Mesenchymal stem cell (in vitro differentiated cells and primary cell): ENCODE results near the gene KCNJ15. TPM values are rescaled to one million over a fixed set of nuclear protein-coding genes. Genes with fewer than 3 reads are reported as not detected.

Experiments used
- DNase-seq: peaks from one replicate; pipeline ENCODE4 v3.0.0-alpha.2; 2013
- H2AFZ ChIP-seq: one replicate; pipeline ENCODE4 v1.6.1; 2013; ENCODE audit warnings: low read depth, mild to moderate bottlenecking, control low read depth, inconsistent platforms, low read length, moderate library complexity
- H2AK5ac ChIP-seq: 2 replicates; pipeline ENCODE4 v1.6.1; 2013; ENCODE audit warnings: low read length, moderate library complexity, mild to moderate bottlenecking, inconsistent platforms; ENCODE audit not compliant: severe bottlenecking
- H2BK120ac ChIP-seq: one replicate; pipeline ENCODE4 v1.6.1; 2013; ENCODE audit warnings: low read depth, mild to moderate bottlenecking, inconsistent platforms, low read length, moderate library complexity
- H2BK12ac ChIP-seq, 2 experiments: one replicate each; pipeline ENCODE4 v1.6.1; 2013; ENCODE audit warnings: inconsistent platforms in 2 of 2, low read length in 2 of 2, mild to moderate bottlenecking in 2 of 2, moderate library complexity in 2 of 2, control low read depth in 1 of 2
- H2BK15ac ChIP-seq: one replicate; pipeline ENCODE4 v1.6.1; 2013; ENCODE audit warnings: mild to moderate bottlenecking, low read depth, inconsistent platforms; ENCODE audit not compliant: poor library complexity, severe bottlenecking
- H2BK5ac ChIP-seq: 2 replicates; pipeline ENCODE4 v1.6.1; 2013; ENCODE audit warnings: low read depth, mild to moderate bottlenecking, low read length, control low read depth, inconsistent platforms; ENCODE audit not compliant: poor library complexity, severe bottlenecking
- H3K14ac ChIP-seq, 2 experiments: one replicate each; pipeline ENCODE4 v1.6.1; 2013; ENCODE audit warnings: inconsistent platforms in 2 of 2, low read length in 2 of 2, control low read depth in 1 of 2, mild to moderate bottlenecking in 1 of 2, moderate library complexity in 1 of 2
- H3K18ac ChIP-seq, 2 experiments: one replicate each; pipeline ENCODE4 v1.6.1; 2013; ENCODE audit warnings: inconsistent platforms in 2 of 2, low read length in 2 of 2, control low read depth in 1 of 2, low read depth in 1 of 2, mild to moderate bottlenecking in 1 of 2
- H3K23ac ChIP-seq, 2 experiments: one replicate each; pipeline ENCODE4 v1.6.1; 2013; ENCODE audit warnings: inconsistent platforms in 2 of 2, low read length in 2 of 2, mild to moderate bottlenecking in 2 of 2, moderate library complexity in 2 of 2, control low read depth in 1 of 2
- H3K27ac ChIP-seq: 2 replicates; pipeline ENCODE4 v1.5.1; 2013; ENCODE audit warnings: mild to moderate bottlenecking, moderate library complexity, low read length, control low read depth, inconsistent platforms; ENCODE audit not compliant: poor library complexity, severe bottlenecking
- H3K27me3 ChIP-seq, 2 experiments: 2 replicates each; pipeline versions ENCODE4 v1.6.1 to v1.7.0; 2013; ENCODE audit warnings: low read length in 2 of 2, mild to moderate bottlenecking in 2 of 2, moderate library complexity in 2 of 2, control low read depth in 1 of 2, inconsistent platforms in 1 of 2; ENCODE audit not compliant: control insufficient read depth in 1 of 2, insufficient read depth in 1 of 2
- H3K36me3 ChIP-seq, 2 experiments: 2 replicates each; pipeline versions ENCODE4 v1.6.1 to v1.7.0; 2013; ENCODE audit warnings: low read length in 2 of 2, control low read depth in 1 of 2, inconsistent platforms in 1 of 2, low read depth in 1 of 2, mild to moderate bottlenecking in 1 of 2; ENCODE audit not compliant: insufficient read depth in 2 of 2, control insufficient read depth in 1 of 2
- H3K4ac ChIP-seq, 2 experiments: one replicate each; pipeline ENCODE4 v1.6.1; 2013; ENCODE audit warnings: inconsistent platforms in 2 of 2, low read length in 2 of 2, mild to moderate bottlenecking in 2 of 2, moderate library complexity in 2 of 2, control low read depth in 1 of 2, low read depth in 1 of 2
- H3K4me1 ChIP-seq: 2 replicates; pipeline ENCODE4 v1.6.1; 2013; ENCODE audit warnings: low read depth, low read length, control low read depth; ENCODE audit not compliant: control insufficient read depth, insufficient read depth
- H3K4me2 ChIP-seq: 2 replicates; pipeline ENCODE4 v1.6.1; 2013; ENCODE audit warnings: low read length, mild to moderate bottlenecking, inconsistent platforms; ENCODE audit not compliant: poor library complexity, severe bottlenecking
- H3K4me3 ChIP-seq, 2 experiments: 2 replicates each; pipeline versions ENCODE4 v1.5.1 to v1.7.0; 2013; ENCODE audit warnings: low read length in 2 of 2, mild to moderate bottlenecking in 2 of 2, control low read depth in 1 of 2, low read depth in 1 of 2; ENCODE audit not compliant: insufficient read depth in 1 of 2
- H3K79me1 ChIP-seq: replicated peaks from 2 replicates; pipeline ENCODE4 v1.6.1; 2013; ENCODE audit warnings: mild to moderate bottlenecking, control low read depth, low read length, inconsistent platforms; ENCODE audit not compliant: poor library complexity, severe bottlenecking
- H3K9ac ChIP-seq: 2 replicates; pipeline ENCODE4 v1.7.0; 2013; ENCODE audit warnings: mild to moderate bottlenecking, low read length, moderate library complexity
- H3K9me3 ChIP-seq: 2 replicates; pipeline ENCODE4 v1.7.0; 2013; ENCODE audit warnings: mild to moderate bottlenecking, low read length; ENCODE audit not compliant: control insufficient read depth
- H4K8ac ChIP-seq: one replicate; pipeline ENCODE4 v1.6.1; 2013; ENCODE audit warnings: inconsistent platforms, mild to moderate bottlenecking, low read length, moderate library complexity
- H4K91ac ChIP-seq: one replicate; pipeline ENCODE4 v1.6.1; 2013; ENCODE audit warnings: mild to moderate bottlenecking, low read length, inconsistent platforms
- WGBS: methylation state at CpG from one replicate; pipeline ENCODE4 v1.1.7; 2013; ENCODE audit warnings: mixed read lengths; 5-methylcytosine and 5-hydroxymethylcytosine counted together
- polyA plus RNA-seq, 2 experiments: library from polyadenylated mRNA; stranded (reverse); fragments of 200-250 nt; gene quantifications; one replicate each; pipeline ENCODE4 v1.2.3, GENCODE V29; 2013

The KCNJ15 gene
- 0.99 TPM for polyA plus RNA-seq (2013, experiment 1 of 2)
- 1.00 TPM for polyA plus RNA-seq (2013, experiment 2 of 2)

GRCh38 chr21:38256599-38257302 is at the start of gene KCNJ15:
Gene KCNJ15 (plus strand): TSS chr21:38256991. CDS start chr21:38299262, 42,271 bp downstream.
- Histone ChIP-seq H3K23ac (no peak within 1 kb of the TSS), H3K9me3 (no peaks in the 10 kb centered on the region), H2BK5ac (no peak within 1 kb of the TSS), H4K91ac (no peak within 1 kb of the TSS), H3K18ac (no peak within 1 kb of the TSS), H2BK120ac (no peak within 1 kb of the TSS), H2BK15ac (no peak within 1 kb of the TSS), H2AFZ (no peak within 1 kb of the TSS), H4K8ac (no peak within 1 kb of the TSS), H3K36me3 (no peaks in the 10 kb centered on the region), H3K14ac (no peak within 1 kb of the TSS), H3K4me2 (no peak within 1 kb of the TSS), H3K27me3 (no peaks in the 10 kb centered on the region), H3K4ac (no peak within 1 kb of the TSS), H3K79me1 (no peaks in the 10 kb centered on the region), H3K27ac (no peak within 1 kb of the TSS), H3K4me3 (no peak within 1 kb of the TSS), H2AK5ac (peak within 1 kb of the TSS; percentile 74), H3K4me1 (peaks cover 6% of the 10 kb centered on the region), H3K9ac (no peak within 1 kb of the TSS), H2BK12ac (no peak within 1 kb of the TSS)
- DNase-seq, result no peak
- WGBS, result 86% methylated on average over 5 of the region's 5 CpGs

GRCh38 chr21:38208118-38208517 is 48.7 kb upstream of the KCNJ15 start:
- H3K4ac ChIP-seq, result no peak overlapping the region
- H2AK5ac ChIP-seq, result no peak overlapping the region
- H3K4me3 ChIP-seq, result no peak overlapping the region
- no peaks in the 10 kb centered on the region for H3K79me1 ChIP-seq
- peaks cover 17% of the 10 kb centered on the region for H3K9me3 ChIP-seq
- peak overlapping the region in 1 of 2 experiments; percentile 17 for H2BK12ac ChIP-seq
- H4K8ac ChIP-seq, result no peak overlapping the region
- no peak overlapping the region for H3K23ac ChIP-seq
- no peak overlapping the region for H3K4me2 ChIP-seq
- no peak overlapping the region for H2BK5ac ChIP-seq
- no peaks in the 10 kb centered on the region for H3K27me3 ChIP-seq
- DNase-seq, result no peak
- no peak overlapping the region for H3K14ac ChIP-seq
- 70% methylated on average over 4 of the region's 6 CpGs for WGBS
- H3K9ac ChIP-seq, result no peak overlapping the region
- H3K36me3 ChIP-seq, result no peaks in the 10 kb centered on the region
- H3K27ac ChIP-seq, result no peak overlapping the region
- peaks cover 10% of the 10 kb centered on the region for H3K4me1 ChIP-seq
- no peak overlapping the region for H2BK120ac ChIP-seq
- H4K91ac ChIP-seq, result no peak overlapping the region
- no peak overlapping the region for H2BK15ac ChIP-seq
- H2AFZ ChIP-seq, result peak overlapping the region; percentile 19
- peak overlapping the region in 1 of 2 experiments; percentile 56 for H3K18ac ChIP-seq

GRCh38 chr21:38211321-38211720 is 45.5 kb upstream of the KCNJ15 start:
- Histone ChIP-seq H3K4ac (no peak overlapping the region), H3K27ac (no peak overlapping the region), H3K9ac (peak overlapping the region; percentile 36), H3K4me3 (no peak overlapping the region), H2AFZ (no peak overlapping the region), H3K14ac (no peak overlapping the region), H3K18ac (no peak overlapping the region), H4K91ac (no peak overlapping the region), H3K4me1 (peaks cover 3% of the 10 kb centered on the region), H3K4me2 (no peak overlapping the region), H3K79me1 (no peaks in the 10 kb centered on the region), H3K9me3 (peaks cover 17% of the 10 kb centered on the region), H2BK5ac (no peak overlapping the region), H2BK120ac (no peak overlapping the region), H3K27me3 (no peaks in the 10 kb centered on the region), H4K8ac (no peak overlapping the region), H2AK5ac (no peak overlapping the region), H2BK15ac (no peak overlapping the region), H3K36me3 (no peaks in the 10 kb centered on the region), H3K23ac (no peak overlapping the region), H2BK12ac (no peak overlapping the region)
- DNase-seq, result no peak
- 77% methylated on average over 3 of the region's 3 CpGs for WGBS

- Histone ChIP-seq H3K18ac (no peak overlapping the region), H2BK5ac (no peak overlapping the region), H2AFZ (no peak overlapping the region), H3K36me3 (no peaks in the 10 kb centered on the region), H2BK12ac (no peak overlapping the region), H3K4ac (no peak overlapping the region), H2AK5ac (no peak overlapping the region), H2BK120ac (no peak overlapping the region), H4K91ac (no peak overlapping the region), H3K4me3 (no peak overlapping the region), H3K14ac (no peak overlapping the region), H2BK15ac (no peak overlapping the region), H3K23ac (no peak overlapping the region), H3K9me3 (peaks cover 17% of the 10 kb centered on the region), H3K4me2 (no peak overlapping the region), H3K9ac (no peak overlapping the region), H3K27ac (no peak overlapping the region), H3K4me1 (peaks cover 3% of the 10 kb centered on the region), H4K8ac (no peak overlapping the region), H3K27me3 (no peaks in the 10 kb centered on the region), H3K79me1 (no peaks in the 10 kb centered on the region)
- 92% methylated on average over 4 of the region's 6 CpGs for WGBS
- no peak for DNase-seq
Measured at GRCh38 chr21:38212706-38213105, 44.1 kb upstream of the KCNJ15 start.
